ENCODE data around the gene HOXC11. TPM values are rescaled to one million over a fixed set of nuclear protein-coding genes. Genes with fewer than 3 reads are reported as not detected.

HOXC11 gene
- total RNA-seq, 4 donors from 2014 or later: 3.1 to 3.7 (median 3.5) TPM

DNA sequence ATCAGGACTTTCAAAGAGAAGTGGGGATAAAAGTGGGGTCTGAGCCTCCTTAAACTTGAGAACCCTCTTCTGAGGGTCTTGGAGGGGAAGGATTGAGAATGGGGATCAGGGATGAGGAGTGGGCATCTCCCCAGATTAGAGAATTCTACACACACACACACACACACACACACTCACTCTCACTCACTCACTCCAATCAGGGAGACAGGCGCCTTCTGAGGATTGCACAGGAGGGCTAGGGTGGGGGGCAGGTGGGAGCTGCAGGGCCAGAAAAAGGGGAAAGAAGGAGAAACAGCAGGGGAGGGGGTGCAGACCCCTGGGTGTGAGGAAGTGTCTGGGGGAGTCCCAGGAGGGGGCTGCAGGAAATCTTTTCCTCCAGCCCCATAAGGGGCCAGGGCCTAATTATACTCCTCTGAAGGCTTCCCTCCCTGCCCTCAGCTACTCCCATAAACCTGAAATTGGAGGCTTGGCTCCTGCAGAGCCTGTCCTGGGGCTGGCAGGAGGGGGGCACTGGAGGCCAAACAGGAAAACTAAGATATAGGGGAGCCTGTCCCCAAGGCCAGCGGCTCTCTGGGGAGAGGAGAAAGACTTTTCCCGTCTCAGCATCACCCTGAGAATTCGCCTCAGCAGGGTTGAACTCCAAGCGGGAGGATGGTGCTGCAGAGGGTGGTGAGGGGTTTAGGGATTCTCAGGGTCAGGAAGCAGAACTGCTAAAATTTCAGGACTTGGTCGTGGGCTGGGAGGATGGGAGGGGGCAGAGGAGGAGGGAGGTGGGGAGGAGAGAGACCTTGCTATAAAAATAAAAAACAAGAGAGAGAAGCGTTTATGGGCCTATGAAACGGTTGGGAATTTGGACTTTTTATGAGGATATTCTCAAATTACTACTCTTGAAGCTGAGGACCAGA lies 28.6 kb downstream of the HOXC11 start:
- Histone ChIP-seq H3K4me3 (peak overlapping the region; percentile 67), H3K36me3 (no peaks in the 10 kb centered on the region), H3K27me3 (peaks cover 16% of the 10 kb centered on the region), H3K27ac (peak overlapping the region; percentile 98), H3K4me1 (peaks cover 62% of the 10 kb centered on the region), H3K9me3 (no peaks in the 10 kb centered on the region)
- TF ChIP-seq EP300 (IDR thresholded peaks at IDR 0.05) (no peak), POLR2A (IDR thresholded peaks at IDR 0.05) (no peak), POLR2AphosphoS5 (IDR thresholded peaks at IDR 0.05) (no peak)
- TF ChIP-seq, protein P1, sequence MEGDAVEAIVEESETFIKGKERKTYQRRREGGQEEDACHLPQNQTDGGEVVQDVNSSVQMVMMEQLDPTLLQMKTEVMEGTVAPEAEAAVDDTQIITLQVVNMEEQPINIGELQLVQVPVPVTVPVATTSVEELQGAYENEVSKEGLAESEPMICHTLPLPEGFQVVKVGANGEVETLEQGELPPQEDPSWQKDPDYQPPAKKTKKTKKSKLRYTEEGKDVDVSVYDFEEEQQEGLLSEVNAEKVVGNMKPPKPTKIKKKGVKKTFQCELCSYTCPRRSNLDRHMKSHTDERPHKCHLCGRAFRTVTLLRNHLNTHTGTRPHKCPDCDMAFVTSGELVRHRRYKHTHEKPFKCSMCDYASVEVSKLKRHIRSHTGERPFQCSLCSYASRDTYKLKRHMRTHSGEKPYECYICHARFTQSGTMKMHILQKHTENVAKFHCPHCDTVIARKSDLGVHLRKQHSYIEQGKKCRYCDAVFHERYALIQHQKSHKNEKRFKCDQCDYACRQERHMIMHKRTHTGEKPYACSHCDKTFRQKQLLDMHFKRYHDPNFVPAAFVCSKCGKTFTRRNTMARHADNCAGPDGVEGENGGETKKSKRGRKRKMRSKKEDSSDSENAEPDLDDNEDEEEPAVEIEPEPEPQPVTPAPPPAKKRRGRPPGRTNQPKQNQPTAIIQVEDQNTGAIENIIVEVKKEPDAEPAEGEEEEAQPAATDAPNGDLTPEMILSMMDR (IDR thresholded peaks at IDR 0.05): no peak
- DNase-seq (ENCODE audit: low spot score in 2 of 2): no peak
- WGBS: 44% methylated on average over 8 of the region's 8 CpGs

DNA sequence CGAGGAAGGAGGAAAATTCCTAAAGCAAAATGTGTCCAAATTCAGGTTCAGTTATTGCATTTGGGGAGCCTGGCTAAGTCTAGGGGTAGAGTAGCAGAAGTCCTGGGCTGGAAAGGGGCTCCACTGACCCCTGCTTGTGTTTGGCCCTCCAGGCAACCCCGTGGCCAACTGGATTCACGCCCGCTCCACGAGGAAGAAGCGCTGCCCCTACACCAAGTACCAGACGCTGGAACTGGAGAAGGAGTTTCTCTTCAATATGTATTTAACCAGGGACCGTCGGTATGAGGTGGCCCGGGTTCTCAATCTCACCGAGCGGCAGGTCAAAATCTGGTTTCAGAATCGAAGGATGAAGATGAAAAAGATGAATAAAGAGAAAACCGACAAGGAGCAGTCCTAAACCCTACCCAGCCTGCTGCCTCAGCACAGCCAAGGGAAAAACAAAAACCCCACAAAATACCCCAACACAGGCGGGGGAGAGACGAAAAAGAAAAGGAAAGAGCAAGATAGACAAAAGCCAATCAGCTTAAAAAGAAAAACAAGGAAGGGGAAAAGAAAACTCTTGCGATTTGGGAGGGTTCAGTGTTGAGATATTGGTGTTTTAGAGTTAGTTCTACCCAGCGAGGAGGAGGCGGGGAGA lies 29.5 kb downstream of the HOXC11 start:
- Histone ChIP-seq H3K4me1 (peaks cover 62% of the 10 kb centered on the region), H3K27me3 (peaks cover 16% of the 10 kb centered on the region), H3K4me3 (peak overlapping the region; percentile 67), H3K36me3 (no peaks in the 10 kb centered on the region), H3K27ac (peak overlapping the region; percentile 98), H3K9me3 (no peaks in the 10 kb centered on the region)
- TF ChIP-seq EP300 (IDR thresholded peaks at IDR 0.05) (no peak), POLR2AphosphoS5 (IDR thresholded peaks at IDR 0.05) (no peak)
- DNase-seq (ENCODE audit: low spot score in 2 of 2): no peak
- WGBS: 36% methylated on average over 19 of the region's 19 CpGs

DNA sequence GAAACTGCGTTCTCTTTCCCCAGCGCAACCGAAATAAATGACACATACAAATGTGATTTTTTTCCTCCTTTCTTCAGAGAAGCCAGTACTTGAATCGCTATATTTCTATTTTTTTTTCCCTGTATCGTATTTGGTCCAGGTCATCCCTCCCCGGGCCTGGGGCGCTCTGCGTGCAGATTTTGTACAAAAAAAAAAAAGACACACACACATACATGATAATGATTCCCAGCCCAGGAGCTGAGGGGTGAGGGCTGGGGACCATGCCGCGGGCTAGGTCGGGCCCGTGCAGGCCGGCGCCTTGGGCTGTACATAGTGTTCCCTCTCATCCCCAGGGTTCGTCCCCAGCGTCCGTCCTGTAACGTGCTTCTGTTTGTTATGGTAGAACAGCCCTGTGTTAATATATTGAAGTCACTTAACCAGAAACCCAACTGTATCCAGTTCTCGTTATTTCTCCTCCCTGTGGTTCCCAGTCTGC lies 30.0 kb downstream of the HOXC11 start:
- H3K4me3 ChIP-seq: peak overlapping the region; percentile 67
- peaks cover 16% of the 10 kb centered on the region for H3K27me3 ChIP-seq
- H3K9me3 ChIP-seq: no peaks in the 10 kb centered on the region
- peak overlapping the region; percentile 98 for H3K27ac ChIP-seq
- TF ChIP-seq POLR2A (IDR thresholded peaks at IDR 0.05) (no peak), POLR2AphosphoS5 (IDR thresholded peaks at IDR 0.05) (peak in 1 of 3 donors; percentile 28), EP300 (IDR thresholded peaks at IDR 0.05) (no peak)
- DNase-seq (ENCODE audit: low spot score in 2 of 2): no peak
- H3K36me3 ChIP-seq: no peaks in the 10 kb centered on the region
- WGBS: 68% methylated on average over 19 of the region's 19 CpGs
- H3K4me1 ChIP-seq: peaks cover 61% of the 10 kb centered on the region

DNA sequence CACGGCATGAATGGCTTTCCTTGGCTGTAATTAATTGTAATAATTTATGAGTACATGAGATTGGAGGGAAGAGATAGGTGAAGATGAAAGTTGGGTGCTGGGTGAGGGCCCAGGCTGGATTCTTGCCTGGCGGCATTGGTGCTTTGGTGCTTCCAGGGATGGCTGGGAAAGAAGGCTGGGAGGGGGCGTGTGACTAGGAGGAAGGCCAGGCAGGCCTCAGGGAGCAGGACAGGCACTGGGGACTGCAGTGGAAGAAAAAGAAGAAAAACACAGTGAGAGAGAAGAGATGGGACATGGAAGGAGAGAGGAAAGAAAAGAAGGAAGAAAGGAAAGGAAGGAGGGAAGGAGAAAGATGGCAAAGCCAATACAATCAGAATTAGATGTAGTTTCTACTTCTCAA lies 30.7 kb downstream of the HOXC11 start:
- peaks cover 16% of the 10 kb centered on the region for H3K27me3 ChIP-seq
- peak overlapping the region; percentile 67 for H3K4me3 ChIP-seq
- DNase-seq (ENCODE audit: low spot score in 2 of 2): no peak
- H3K4me1 ChIP-seq: peaks cover 60% of the 10 kb centered on the region
- peak overlapping the region; percentile 98 for H3K27ac ChIP-seq
- no peak for TF ChIP-seq POLR2AphosphoS5 (IDR thresholded peaks at IDR 0.05)
- TF ChIP-seq EP300 (IDR thresholded peaks at IDR 0.05): no peak
- no peak for TF ChIP-seq POLR2A (IDR thresholded peaks at IDR 0.05)
- TF ChIP-seq, protein P1 (IDR thresholded peaks at IDR 0.05): no peak
- no peaks in the 10 kb centered on the region for H3K36me3 ChIP-seq
- H3K9me3 ChIP-seq: no peaks in the 10 kb centered on the region
- WGBS: 14% methylated on average over 3 of the region's 3 CpGs

DNA sequence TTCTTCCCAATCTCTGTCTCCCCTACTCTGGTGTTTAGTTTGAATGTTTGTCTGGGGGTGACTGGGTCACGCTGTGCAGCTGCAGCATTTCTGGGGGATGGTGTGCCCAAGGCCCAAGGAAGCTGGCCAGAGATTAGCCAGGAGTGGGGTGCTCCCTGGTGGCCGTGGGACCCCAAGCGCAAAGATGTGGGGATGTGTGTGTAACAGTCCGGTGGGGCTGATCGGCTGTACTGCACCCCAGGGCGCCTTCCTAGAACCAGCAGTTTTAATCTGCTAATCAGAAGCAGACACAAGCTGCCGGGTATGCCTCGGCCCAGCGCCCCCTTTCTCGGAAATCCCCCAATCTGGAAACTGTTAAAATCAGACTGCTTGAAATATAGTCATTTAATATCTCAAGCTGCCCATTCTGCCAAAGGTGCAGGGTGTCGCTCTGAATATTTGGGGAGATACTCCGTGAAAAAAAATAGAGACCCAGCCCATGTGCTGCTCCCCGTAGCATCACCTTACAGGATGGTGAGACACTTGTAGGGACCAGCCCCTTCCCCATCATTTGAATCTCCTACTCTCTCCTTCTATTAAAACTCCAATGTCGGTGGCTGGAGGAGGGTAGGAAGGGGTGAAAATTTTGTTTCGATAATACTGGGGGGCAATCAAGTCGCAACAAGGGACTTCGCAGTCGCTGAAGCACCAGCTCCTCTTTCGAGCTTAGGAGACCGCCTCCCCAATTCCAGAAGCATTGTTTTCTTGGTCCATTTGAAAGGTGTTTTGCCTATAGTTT lies 31.3 kb downstream of the HOXC11 start:
- Histone ChIP-seq H3K27me3 (peaks cover 16% of the 10 kb centered on the region), H3K4me1 (peaks cover 56% of the 10 kb centered on the region), H3K9me3 (no peaks in the 10 kb centered on the region), H3K4me3 (peak overlapping the region; percentile 67), H3K27ac (peak overlapping the region; percentile 98), H3K36me3 (no peaks in the 10 kb centered on the region)
- 53% methylated on average over 20 of the region's 20 CpGs for WGBS
- no peak for DNase-seq (ENCODE audit: low spot score in 2 of 2)
- TF ChIP-seq, protein P1 (IDR thresholded peaks at IDR 0.05): no peak
- TF ChIP-seq POLR2A (IDR thresholded peaks at IDR 0.05) (no peak), POLR2AphosphoS5 (IDR thresholded peaks at IDR 0.05) (no peak), EP300 (IDR thresholded peaks at IDR 0.05) (no peak)
